Hepatocyte (in vitro differentiated cells): ENCODE data around the gene UROC1.

Experiments
- EZH2 ChIP-seq: fragments of 200-600 bp; sonication (generic); IDR thresholded peaks from 2 replicates; pipeline ENCODE4 v1.6.1; 2016; ENCODE audit warnings: antibody characterized with exemption, mild to moderate bottlenecking, borderline replicate concordance
- TF ChIP-seq, protein P1 (sequence below): fragments of 200-600 bp; sonication (generic); IDR thresholded peaks from 2 replicates; pipeline ENCODE4 v1.5.1; 2016; ENCODE audit warnings: antibody characterized with exemption, mild to moderate bottlenecking; ENCODE audit not compliant: poor library complexity

DNA sequence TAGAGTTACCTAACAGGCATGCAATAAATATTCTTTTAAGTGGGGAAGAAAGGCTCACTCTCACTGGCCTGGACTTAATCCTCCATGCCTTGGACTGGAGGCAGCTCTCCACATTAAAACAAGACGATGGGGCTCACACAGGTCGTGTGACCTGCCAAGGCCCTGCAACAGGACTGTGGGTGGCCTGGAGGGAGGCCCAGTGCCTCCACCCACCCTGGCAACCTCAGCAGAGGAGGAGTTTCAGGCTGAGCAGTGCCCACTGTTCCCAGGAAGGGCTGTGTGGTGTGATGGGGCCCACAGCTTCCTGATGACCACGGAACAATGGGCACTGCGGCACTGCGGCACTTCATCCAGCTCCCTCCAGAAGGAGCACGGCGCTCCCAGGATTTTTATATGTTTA is 5.5 kb downstream of the UROC1 start:
- TF ChIP-seq, protein P1, sequence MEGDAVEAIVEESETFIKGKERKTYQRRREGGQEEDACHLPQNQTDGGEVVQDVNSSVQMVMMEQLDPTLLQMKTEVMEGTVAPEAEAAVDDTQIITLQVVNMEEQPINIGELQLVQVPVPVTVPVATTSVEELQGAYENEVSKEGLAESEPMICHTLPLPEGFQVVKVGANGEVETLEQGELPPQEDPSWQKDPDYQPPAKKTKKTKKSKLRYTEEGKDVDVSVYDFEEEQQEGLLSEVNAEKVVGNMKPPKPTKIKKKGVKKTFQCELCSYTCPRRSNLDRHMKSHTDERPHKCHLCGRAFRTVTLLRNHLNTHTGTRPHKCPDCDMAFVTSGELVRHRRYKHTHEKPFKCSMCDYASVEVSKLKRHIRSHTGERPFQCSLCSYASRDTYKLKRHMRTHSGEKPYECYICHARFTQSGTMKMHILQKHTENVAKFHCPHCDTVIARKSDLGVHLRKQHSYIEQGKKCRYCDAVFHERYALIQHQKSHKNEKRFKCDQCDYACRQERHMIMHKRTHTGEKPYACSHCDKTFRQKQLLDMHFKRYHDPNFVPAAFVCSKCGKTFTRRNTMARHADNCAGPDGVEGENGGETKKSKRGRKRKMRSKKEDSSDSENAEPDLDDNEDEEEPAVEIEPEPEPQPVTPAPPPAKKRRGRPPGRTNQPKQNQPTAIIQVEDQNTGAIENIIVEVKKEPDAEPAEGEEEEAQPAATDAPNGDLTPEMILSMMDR = no peak
- TF ChIP-seq EZH2 = no peak
